Left forelimb (tissue), 1 donor: ENCODE results near the gene PAK4.
"Not testable (repeated sequence)": the region's sequence is repeated elsewhere in the genome, so short reads cannot be mapped to it uniquely, and the experiment has no call there.

Experiments used
- DNase-seq: peaks from one replicate; pipeline ENCODE4 v3.0.0-alpha.2; 2018; ENCODE audit warnings: low spot score

PAK4 gene

DNA sequence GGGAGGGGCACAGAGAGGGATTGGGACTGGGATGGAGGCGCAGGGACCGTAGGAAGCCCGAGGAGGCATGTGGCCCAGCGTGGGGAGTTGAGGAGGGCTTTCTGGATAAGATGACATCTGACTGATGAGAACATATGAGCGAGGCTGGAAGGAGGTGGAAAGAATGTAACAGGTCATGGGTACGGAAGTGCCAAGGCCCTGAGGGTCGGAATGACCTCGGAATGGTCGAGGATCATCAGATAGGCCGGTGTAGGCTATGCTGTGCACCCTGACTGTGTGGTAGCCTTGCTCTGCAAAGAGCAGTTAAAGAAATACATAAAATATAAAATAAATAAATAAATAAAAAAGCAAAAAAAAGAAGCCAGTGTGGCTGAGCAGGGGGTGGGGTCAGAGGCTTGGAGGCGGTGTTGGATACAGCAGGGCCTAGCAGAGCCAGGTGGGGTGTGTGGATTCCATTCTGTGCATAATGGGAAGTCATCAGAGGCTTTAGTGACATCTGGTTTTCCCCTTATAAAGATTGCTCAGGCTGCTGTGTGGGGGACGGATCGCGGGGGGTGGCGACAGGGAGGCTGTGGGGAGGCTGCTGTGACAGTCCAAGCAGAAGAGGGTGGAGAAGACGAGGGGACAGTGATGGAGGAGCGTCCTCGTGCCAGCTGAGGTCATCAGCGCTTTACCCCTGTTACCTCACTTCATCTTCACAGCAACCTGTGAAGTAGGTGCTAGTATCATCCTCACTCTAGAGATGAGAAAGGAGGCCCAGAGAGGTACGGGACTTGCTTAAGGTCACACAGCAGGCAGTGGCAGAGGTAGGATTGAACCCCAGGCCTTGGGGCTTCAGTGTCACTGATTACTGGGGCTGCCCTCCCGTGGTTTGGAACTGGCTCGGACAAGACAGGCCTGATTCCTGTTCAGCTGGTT, 5.0 kb downstream of the PAK4 start:
- DNase-seq, result no peak

DNA sequence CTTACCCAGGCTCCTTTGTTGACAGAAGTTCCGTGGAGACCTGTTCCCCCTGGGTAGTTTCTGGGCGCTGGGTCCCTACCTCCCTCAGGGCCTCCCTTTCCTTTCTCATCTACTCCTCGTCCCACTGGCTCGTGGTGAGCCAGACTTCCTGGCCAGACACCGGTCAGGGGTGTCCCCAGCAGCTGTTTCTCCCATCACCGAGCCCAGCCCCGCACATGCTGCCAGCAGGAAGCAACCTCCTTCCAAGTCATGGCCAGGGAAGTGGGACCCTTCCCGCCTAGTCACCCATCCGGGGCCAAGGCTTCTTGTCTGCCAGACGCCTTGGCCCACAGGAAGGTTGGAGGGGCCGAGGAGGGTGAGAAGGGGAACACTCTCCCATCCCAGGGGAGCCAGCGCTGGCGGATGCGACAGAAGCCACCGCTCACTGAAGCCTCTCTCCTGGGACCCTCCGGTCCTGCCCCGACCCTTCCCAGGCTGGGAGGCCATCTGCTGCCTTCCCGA, 5.7 kb downstream of the PAK4 start:
- DNase-seq, result no peak

DNA sequence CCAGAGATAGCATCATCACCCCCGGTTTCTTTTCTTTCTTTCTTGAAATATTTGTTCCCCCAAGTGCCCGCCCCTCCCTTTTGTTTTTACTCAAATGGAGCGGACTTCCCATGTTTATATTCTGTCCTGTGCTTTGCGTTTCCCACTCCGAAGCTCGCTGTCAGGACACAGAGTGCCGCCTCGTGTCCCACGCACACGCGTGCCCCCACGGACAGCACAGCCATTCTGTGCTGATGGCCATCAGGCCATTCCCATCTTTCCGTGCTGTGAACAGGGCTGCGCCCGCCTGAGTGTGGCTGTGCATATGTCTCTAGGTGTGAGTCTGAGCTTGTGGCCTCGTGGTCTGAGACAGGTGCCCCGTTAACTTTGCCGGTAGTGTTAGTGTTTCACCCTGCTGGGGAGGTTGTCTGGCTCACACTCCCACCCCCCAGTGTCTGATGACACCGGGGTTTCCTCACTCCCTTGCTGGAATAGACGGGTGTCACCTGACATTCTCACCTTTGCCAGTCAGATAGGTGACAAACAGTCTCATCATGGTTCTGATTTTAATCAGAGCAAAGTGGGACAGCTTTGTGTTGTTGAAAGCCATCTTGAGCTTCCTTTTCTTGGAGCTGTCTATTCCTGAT, 6.9 kb downstream of the PAK4 start:
- DNase-seq, result no peak

DNA sequence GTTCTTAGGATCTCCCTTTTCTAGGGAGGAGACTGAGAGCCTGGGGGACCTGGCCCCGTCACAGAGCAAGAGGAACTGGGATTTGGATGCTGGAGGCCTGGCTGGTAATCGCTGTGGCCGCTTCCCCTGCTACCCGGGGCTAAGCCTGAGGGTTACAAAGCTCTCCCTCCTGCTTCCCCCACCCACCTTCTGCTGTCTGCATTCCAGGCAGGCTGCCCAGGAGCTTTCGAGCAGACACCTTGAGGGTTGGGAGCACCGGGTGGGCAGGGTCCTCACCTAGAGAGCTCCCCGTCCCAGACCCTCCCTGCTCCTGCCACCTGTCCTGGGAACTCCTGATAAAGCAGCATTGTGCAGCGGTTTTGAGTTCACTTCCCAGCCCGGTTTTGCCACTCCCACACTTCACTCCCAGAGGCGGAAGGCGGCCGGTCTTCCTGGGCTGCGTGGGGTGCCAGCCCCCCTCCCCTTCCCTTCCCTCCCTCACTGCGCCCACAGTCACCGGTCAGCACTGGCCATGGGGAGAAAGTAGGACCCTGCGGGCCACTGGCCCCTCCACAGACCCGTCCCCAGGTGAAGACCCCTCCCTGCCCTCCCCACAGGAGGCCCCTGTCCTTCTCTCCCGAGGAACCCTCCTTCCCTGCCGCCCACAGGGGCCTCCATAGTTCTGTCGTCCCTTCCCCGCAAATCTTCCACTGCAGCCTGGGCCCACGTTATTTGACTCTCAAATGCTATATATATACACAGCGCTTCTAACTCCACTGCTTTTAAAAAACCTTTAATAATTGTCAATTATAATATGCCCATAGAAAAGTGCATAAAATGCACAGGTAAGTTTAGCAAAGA, 8.1 kb downstream of the PAK4 start:
- DNase-seq, result no peak

DNA sequence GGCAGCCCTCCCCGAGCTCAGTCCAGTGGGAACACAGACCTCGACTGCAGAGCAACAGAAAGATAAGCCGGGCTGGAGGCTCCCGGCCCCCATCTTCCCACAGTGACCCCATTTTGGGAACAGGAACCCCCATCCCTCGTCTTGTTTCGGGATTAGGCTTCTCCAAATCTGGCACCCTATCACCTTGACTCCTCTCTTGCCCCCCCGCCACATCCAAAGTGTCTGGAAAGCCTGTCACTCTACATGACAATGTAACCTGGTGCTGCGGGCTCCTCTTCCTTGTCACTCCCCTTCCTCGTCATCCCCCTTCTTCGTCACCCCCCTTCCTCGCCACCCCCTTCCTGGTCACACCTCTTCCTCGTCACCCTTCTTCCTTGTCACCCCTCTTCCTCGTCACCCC, 10.1 kb downstream of the PAK4 start:
- no peak for DNase-seq

DNA sequence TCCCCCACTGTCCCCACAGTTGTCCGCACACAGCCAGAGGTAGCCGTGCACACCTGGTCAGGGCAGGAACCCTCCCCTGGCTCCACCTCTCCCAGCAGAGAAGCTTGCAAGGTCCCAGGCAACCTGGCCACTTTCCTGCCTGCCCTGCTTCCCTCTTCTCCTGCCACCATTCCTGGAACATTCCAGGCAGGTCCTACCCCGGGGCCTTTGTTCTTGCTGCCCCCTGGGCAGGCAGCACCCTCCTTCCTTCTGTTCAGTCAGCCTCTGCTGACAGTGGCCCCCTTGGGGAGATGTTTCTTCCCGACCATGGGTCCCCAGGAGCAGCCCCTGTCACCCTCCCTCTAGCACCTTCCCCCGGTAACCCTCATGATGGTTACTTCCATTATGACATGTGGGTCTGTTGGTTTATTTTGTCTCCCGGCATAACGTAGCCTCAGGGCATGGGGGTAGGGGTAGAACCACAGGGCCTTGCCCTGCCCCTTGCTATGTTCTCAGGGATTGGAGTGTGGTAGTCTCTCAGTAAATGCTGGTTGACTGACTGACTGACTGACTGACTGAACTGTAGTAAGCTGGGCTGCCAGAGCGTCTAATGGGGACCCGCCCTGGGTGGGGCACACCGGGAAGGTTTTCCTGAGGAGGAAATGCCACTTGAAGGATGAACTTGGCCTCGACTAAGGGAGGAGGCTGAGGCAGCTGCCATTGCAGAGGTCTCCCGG, 10.8 kb downstream of the PAK4 start:
- DNase-seq, result no peak

DNA sequence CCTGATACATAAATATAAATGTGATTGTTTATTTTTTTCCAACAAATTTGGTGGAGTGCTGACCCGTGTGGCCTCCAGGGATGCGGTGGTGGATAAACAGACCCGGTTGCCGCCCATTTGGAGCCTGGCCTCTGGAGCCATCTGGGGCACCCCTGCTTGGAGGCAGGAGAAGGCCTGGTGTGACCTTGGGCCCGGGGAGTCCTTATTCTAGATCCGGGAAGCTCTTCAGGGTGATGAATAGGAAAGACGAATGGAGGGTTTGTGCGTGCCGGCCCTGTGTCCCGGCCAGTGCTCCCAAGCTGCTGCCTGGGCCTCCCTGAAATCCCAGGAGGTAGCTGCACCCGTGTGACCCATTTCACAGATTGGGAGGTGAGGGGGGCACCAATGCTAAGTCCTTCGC, 11.5 kb downstream of the PAK4 start:
- DNase-seq, result no peak

DNA sequence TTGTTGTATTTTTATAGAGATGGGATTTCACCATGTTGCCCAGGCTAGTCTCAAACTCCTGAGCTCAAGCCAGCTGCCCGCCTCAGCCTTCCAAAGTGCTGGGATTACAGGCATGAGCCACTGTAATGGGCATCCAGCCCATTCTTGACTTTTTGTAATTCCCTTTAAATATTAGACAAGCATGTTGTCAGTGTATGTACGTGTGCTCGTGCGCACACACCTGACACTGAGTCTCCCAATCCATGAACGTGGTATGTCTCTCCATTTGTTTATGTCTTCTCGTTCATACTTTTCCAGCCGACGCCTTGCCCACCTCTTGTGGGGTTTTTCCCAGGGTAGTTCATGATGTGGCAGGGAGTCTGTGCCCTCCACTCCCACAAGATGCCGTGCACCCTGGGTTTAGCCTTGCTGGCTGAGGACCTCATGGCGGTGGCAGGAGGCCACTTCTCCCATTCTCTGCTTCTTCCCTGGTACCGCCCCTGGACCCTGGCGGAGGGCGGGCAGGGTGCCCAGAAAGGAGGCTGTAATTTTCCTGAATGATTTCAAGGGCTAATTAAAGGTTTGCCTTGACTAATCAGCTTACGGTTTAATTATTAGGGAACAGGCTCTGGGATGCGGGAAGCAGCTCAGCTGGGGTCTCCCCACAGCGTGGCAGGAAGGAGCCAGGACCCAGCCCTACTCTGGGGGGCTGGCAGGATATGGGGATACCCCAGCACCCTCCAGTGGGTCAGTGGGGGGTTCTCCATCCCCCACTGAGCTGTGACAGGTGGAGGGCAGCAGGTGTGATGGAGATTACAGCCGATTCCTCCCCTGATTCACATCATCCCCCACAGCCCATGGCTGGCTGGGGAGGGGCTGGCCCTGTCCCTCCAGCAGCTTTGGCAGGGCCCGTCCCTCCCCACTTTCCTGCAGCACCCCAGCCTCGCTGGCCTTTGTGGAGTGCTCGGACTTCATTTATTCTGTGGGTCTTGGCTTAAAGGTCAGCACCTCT, 12.9 kb downstream of the PAK4 start:
- no peak for DNase-seq

DNA sequence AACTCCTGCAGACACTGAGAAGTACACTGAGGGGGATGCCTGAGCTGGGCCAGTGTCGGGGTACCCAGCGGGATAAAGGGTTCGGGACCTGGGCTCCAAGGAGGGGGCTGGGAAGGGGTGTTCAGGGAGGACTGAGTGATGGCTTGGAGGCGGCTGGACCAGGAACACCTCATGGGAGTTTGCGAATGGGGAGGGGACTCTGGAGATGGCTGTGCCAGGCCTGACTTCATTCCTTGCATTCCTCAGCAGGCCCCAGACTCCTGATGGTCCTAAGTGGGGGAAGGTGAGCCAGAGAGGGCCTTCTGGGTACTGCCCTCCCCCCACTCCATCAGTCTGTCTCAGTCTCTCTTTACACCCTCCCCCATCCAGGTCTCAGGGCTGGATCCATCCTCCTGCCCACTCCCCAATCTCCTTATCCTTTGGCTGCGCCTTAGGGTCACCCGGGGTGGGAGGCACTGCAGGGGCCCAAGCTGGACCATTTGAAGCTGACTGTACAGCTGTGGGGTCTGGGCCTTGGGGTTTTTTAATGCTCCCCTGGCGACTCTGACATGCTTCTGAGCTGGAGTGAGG, 13.8 kb downstream of the PAK4 start:
- DNase-seq, result no peak

DNA sequence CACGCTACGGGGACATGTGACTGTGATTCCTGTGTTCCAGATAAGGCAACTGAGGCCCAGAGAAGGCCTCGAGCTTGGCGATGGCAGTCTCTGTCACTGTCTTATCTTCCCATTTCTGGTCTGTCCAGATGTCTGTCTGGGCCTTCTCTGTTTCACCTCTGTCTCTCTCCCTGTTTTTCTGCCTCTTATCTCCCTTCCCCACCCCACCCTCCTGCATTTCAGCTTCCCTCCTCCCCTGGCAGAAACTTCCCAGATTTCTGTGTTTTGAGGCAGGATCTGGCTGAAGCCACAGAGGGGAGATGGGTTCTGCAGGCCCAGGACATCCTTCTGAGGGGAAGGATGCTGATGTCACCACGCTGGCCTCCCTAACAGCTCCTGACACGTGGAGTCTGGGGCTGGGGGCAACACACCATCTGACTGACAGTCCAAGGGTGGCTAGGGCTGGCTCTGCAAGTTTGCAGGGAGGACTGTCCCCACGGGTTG, 14.4 kb downstream of the PAK4 start:
- no peak for DNase-seq

DNA sequence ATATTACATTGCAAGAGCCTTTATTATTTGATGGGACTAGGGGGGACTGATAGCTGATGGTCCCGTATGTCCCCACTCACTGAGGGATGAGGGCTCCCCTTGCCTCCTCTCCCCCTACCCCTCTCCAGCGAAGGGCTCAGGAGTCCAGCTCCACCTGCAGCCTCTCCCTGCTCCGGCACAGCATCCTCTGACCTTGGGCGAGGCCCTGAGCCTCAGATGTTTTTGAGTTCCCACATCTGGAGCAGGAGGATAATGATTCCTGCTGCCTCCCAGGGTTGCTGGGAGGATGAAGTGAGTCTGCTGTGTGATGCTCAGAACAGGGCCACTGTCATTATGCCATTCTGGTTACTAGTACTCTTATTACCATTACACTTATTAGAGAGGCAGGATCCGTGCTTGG, 15.0 kb downstream of the PAK4 start:
- no peak for DNase-seq

DNA sequence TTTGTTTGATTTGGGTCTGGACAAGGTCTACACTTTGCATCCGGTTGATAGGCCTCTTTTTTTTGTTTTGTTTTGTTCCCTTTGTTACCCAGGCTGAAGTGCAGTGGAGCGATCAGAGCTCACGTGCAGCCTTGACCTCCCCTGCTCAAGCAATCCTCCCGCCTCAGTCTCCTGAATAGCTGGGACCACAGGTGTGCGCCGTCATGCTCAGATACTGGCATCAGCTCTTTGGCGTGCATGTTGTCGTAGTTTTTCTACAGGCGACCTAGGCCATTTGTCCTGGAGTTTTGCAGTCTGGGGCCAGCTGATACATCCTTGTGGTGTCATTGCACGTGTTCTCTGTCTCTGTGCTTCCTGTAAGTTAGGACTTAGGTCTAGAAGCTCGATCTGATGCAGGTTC, 16.3 kb downstream of the PAK4 start:
- no peak for DNase-seq

DNA sequence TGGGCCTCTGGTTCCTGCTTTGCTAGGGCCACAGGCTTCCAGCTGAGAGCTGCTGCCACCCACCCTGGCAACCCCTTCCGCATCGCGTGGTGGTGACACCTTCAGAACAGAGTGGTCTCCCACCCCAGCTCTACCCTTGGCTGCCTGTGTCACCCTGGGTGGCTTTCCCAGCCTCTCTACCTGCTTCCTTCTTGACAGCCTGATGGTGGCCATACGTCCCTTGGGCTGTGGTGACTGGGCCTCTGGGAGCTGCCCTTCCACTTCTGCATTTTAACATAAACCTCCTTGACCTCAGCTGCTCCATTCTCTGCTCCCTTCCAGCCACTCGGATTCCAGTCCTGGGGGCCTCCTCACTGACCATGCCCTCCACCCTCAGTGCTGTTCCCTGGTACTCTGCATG, 17.0 kb downstream of the PAK4 start:
- no peak for DNase-seq

DNA sequence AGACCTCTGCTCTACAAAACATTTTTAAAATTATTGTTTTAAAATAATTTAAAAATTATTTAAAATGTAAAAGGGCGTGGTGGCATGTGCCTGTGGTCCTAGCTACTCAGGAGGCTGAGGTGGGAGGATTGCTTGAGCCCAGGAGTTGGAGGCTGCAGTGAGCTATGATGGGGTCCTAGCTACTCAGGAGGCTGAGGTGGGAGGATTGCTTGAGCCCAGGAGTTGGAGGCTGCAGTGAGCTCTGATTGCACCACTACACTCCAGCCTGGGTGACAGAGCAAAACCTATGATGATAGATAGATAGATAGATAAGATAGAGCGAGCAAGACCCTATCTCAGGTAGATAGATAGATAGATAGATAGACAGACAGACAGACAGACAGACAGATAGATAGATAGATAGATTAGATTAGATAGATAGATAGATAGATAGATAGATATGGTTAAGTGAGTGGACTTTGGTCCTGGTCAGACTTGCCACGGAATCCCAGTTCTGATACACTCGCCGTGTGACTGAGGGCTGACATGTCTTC, 18.2 kb downstream of the PAK4 start:
- DNase-seq, result not testable (repeated sequence)

DNA sequence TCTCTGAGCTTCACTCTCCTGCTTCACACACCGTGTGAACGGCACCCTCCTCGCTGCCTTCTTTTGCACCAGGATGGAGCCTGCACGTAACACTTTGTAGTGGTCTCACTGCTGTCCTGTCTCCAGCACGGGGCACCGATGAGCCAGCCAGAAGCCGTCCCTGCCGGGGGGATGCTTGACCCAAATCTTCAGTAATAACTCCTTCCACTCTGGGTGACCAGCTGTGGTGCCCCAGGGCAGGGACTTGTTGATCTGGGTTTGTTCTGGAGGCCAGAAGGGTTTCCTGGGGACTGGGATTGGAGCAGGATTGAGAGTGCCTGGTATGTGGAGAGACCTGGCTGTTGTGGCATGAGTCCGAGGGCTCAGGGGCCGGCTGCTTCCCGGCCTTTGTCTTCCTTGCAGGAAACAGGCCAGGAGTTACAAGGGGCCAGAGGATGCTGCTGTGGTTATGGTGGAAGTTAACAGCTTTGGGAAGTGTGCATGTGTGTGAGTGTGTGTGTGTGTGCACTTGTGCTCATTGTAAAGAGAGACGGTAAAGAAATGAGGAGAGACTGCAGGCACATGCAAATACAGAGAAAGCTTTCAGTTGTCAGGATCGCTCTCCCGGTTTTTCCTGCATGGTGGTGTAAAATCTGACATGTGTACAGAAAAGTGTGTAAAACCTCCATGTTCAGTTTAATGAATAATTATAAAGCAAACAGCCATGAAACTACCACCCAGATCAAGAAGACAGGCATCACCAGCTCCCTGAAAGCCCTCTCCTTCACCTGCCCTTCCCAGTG, 18.9 kb downstream of the PAK4 start:
- DNase-seq, result no peak

DNA sequence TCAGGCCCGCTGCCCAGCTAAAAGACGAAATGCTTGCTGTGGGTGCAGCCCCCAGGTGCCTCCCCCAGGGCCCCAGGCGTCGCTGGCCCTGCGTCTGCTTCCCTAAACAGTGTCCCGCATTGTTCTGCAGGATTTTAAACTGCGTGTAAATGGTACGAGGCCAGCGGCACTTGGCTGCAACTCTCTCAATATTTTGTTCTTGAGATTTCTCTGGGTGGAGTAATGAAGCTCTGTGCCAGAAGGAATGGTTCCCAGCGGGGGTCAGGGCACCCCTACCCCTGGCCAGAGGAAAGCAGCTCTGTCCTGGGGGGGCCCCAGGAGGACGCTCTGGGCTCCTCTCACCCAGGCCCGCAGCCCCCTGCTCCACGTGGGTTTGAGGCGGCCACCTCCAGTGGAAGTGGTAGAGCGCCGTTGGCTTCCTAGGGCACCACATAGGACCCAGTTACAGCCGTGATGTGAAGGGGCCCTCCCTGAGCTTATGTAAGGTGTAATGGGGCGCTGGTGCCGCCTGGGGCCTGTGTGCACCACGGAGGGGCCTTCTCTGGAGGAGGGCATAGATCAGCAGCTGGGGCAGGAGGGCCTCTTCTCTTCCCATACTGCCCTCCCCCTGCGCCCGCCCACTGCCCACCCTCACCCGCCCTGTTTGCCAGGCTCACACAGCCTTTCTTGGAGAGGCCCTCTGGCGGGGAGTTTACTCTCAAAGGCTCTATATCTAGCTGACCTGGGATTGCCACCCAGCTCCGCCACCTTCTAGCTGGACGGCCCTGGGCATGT, 19.8 kb downstream of the PAK4 start:
- no peak for DNase-seq

DNA sequence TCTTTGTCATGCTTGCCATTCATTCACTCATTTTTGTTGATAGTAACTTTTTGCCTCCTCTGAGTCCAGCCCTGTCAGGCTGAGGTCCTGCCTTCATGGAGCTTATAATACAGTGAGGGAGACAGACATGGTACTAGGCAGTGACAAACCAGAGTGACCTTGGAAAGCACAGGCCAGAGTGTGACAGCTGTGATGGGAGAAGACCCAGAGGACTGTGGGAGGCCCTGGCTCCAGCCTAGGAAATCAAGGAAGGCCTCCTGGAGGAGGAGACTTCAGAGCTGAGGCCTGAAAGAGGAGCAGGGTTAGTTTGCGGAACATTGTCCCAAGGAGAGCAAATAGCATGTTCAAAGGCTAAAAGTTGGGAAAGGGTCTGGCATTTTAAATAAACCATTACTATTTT, 20.5 kb downstream of the PAK4 start:
- no peak for DNase-seq
